Neural cell (in vitro differentiated cells): ENCODE data around the gene NCLN.

Source experiments
- EP300 ChIP-seq: fragments of 450-650 bp; conservative IDR thresholded peaks from 2 replicates; pipeline ENCODE4 v1.6.1; 2014; ENCODE audit warnings: antibody characterized with exemption, mild to moderate bottlenecking, moderate library complexity; ENCODE audit not compliant: poor library complexity, severe bottlenecking
- EZH2 ChIP-seq: fragments of 200-600, 300-800 bp; shearing (Covaris generic), sonication (generic); IDR thresholded peaks from 2 replicates; pipeline ENCODE4 v1.6.1; 2014; ENCODE audit warnings: antibody characterized with exemption, low read length, borderline replicate concordance, mild to moderate bottlenecking; ENCODE audit not compliant: insufficient read depth, poor library complexity, severe bottlenecking
- MXI1 ChIP-seq: fragments of 450-650 bp; conservative IDR thresholded peaks from 2 replicates; pipeline ENCODE4 v1.6.1; 2014; ENCODE audit warnings: antibody characterized with exemption, mild to moderate bottlenecking; ENCODE audit not compliant: poor library complexity, severe bottlenecking
- POLR2AphosphoS5 ChIP-seq: IDR thresholded peaks from 2 replicates; pipeline ENCODE4 v1.6.1; 2012
- RAD21 ChIP-seq: fragments of 450-650 bp; conservative IDR thresholded peaks from 2 replicates; pipeline ENCODE4 v1.6.1; 2014; ENCODE audit warnings: antibody characterized with exemption, mild to moderate bottlenecking, moderate library complexity
- REST ChIP-seq: IDR thresholded peaks from 2 replicates; pipeline ENCODE4 v1.6.1; 2012; ENCODE audit warnings: borderline replicate concordance
- TF ChIP-seq, protein P1 (sequence below): fragments of 450-650 bp; IDR thresholded peaks from 2 replicates; pipeline ENCODE4 v1.5.1; 2014; ENCODE audit warnings: antibody characterized with exemption, mild to moderate bottlenecking, moderate library complexity; ENCODE audit not compliant: poor library complexity, severe bottlenecking

DNA sequence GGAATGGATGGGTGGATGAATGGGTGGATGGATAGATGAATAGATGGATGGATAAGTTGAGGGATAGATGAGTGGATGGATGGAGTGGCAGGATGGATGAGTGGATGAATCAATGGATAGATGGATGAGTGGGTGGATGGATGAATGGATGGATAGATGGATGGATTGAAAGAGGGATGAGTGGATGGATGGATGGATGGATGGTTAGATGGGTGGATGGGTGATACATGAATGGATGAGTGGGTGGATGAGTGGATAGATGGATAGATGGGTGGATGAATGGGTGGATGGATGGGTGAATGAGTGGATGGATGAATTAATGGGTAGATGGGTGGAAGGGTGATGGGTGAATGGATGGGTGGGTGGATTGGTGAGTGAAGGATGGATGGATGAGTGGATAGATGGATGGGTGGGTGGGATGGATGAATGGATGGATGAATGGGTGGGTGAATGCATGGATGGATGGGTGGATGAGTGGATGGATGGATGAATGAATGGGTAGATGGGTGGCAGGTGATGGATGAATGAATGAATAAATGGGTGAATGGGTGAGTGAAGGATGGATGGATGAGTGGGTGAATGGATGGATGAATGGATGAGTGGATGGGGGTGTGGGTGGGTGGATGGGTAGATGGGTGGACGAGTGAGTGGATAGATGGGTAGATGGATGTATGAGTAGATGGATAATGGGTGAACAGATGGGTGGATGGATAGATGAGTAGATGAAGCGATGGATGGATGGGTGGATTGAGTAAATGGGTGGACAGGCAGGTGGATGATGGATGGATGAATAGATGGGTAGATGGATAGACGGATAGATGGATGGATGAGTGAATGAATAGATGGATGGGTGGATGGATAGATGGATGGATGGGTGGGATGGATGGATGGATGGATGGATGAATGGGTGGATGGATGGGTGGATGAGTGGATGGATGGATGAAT, 32.2 kb upstream of the NCLN start:
- TF ChIP-seq, protein P1, sequence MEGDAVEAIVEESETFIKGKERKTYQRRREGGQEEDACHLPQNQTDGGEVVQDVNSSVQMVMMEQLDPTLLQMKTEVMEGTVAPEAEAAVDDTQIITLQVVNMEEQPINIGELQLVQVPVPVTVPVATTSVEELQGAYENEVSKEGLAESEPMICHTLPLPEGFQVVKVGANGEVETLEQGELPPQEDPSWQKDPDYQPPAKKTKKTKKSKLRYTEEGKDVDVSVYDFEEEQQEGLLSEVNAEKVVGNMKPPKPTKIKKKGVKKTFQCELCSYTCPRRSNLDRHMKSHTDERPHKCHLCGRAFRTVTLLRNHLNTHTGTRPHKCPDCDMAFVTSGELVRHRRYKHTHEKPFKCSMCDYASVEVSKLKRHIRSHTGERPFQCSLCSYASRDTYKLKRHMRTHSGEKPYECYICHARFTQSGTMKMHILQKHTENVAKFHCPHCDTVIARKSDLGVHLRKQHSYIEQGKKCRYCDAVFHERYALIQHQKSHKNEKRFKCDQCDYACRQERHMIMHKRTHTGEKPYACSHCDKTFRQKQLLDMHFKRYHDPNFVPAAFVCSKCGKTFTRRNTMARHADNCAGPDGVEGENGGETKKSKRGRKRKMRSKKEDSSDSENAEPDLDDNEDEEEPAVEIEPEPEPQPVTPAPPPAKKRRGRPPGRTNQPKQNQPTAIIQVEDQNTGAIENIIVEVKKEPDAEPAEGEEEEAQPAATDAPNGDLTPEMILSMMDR, result no peak
- TF ChIP-seq RAD21 (no peak), REST (no peak), MXI1 (no peak), EZH2 (no peak), POLR2AphosphoS5 (no peak), EP300 (no peak)
